CD14-positive monocyte (primary cell): Measurements from ENCODE around the gene CHN2. TPM values are rescaled to one million over a fixed set of nuclear protein-coding genes. Genes with fewer than 3 reads are reported as not detected.

ENCODE experiments used
- DNase-seq, 3 donors: peaks; one replicate each; pipeline ENCODE4 v3.0.0-alpha.2; 2011 to 2022
- H2AFZ ChIP-seq: 2 replicates; pipeline ENCODE4 v1.6.0; 2012; ENCODE audit warnings: mild to moderate bottlenecking, low read depth, low read length, inconsistent platforms; ENCODE audit not compliant: insufficient read depth, poor library complexity, severe bottlenecking
- H3K27ac ChIP-seq, 2 donors: 1 replicate in 1 of 2; 2 replicates in 1 of 2; pipeline ENCODE4 v1.5.1; 2012 to 2013; ENCODE audit warnings: low read length in 2 of 2, control low read depth in 1 of 2, inconsistent platforms in 1 of 2, low read depth in 1 of 2, mild to moderate bottlenecking in 1 of 2
- H3K27me3 ChIP-seq, 2 donors: one replicate each; pipeline versions ENCODE4 v1.6.0 to v1.6.1; 2011 to 2013; ENCODE audit warnings: low read length in 2 of 2; ENCODE audit not compliant: control insufficient read depth in 2 of 2, insufficient read depth in 2 of 2
- H3K36me3 ChIP-seq, 2 donors: replicated peaks in 1 of 2; 1 replicate in 1 of 2; 2 replicates in 1 of 2; pipeline versions ENCODE4 v1.5.1 to v1.6.1; 2012 to 2013; ENCODE audit warnings: low read length in 2 of 2, control low read depth in 1 of 2, inconsistent platforms in 1 of 2, mild to moderate bottlenecking in 1 of 2; ENCODE audit not compliant: insufficient read depth in 2 of 2, control insufficient read depth in 1 of 2
- H3K4me1 ChIP-seq, 2 donors: 1 replicate in 1 of 2; 2 replicates in 1 of 2; pipeline versions ENCODE4 v1.5.1 to v1.6.1; 2012 to 2013; ENCODE audit warnings: low read length in 2 of 2, control low read depth in 1 of 2, inconsistent platforms in 1 of 2, mild to moderate bottlenecking in 1 of 2, moderate library complexity in 1 of 2; ENCODE audit not compliant: insufficient read depth in 2 of 2, control insufficient read depth in 1 of 2
- H3K4me2 ChIP-seq: replicated peaks from 2 replicates; pipeline ENCODE3; 2012; ENCODE audit warnings: low read length, moderate library complexity, mild to moderate bottlenecking; ENCODE audit not compliant: poor library complexity, severe bottlenecking; ENCODE audit errors: extremely low read depth
- H3K4me3 ChIP-seq, 3 experiments: fragments of 200-600 bp in 1 of 3; sonication (generic) in 1 of 3; replicated peaks in 1 of 3; 1 replicate in 2 of 3; 2 replicates in 1 of 3; pipeline ENCODE4 v1.5.1; 2011 to 2013; ENCODE audit warnings: low read length in 3 of 3, mild to moderate bottlenecking in 3 of 3, control low read depth in 2 of 3, low read depth in 2 of 3, inconsistent platforms in 1 of 3, moderate library complexity in 1 of 3
- H3K79me2 ChIP-seq: 2 replicates; pipeline ENCODE4 v1.6.0; 2012; ENCODE audit warnings: mild to moderate bottlenecking, control low read depth, inconsistent platforms, low read length, moderate library complexity; ENCODE audit not compliant: insufficient read depth
- H3K9ac ChIP-seq: 2 replicates; pipeline ENCODE4 v1.6.0; 2017; ENCODE audit warnings: low read length, mild to moderate bottlenecking; ENCODE audit not compliant: insufficient read depth, poor library complexity, severe bottlenecking
- H3K9me3 ChIP-seq, 2 donors: replicated peaks in 1 of 2; 1 replicate in 1 of 2; 2 replicates in 1 of 2; pipeline versions ENCODE4 v1.5.1 to v1.6.1; 2012 to 2013; ENCODE audit warnings: low read length in 2 of 2, control low read depth in 1 of 2; ENCODE audit not compliant: control insufficient read depth in 1 of 2, insufficient read depth in 1 of 2
- H4K20me1 ChIP-seq: 2 replicates; pipeline ENCODE4 v1.6.0; 2012; ENCODE audit warnings: mild to moderate bottlenecking, low read length, control low read depth, moderate library complexity; ENCODE audit not compliant: insufficient read depth
- H3K27ac Mint-ChIP-seq, 7 donors: one replicate each; pipeline ENCODE4 v1.8.0; 2020; ENCODE audit warnings: mild to moderate bottlenecking in 7 of 7, mixed read lengths in 7 of 7, moderate library complexity in 6 of 7, inconsistent platforms in 2 of 7
- H3K27me3 Mint-ChIP-seq, 3 donors: one replicate each; pipeline ENCODE4 v1.8.0; 2021 to 2022; ENCODE audit warnings: low read depth in 3 of 3, mild to moderate bottlenecking in 3 of 3, mixed read lengths in 3 of 3, moderate library complexity in 3 of 3, inconsistent platforms in 1 of 3
- H3K36me3 Mint-ChIP-seq, 2 donors: one replicate each; pipeline ENCODE4 v1.8.0; 2020; ENCODE audit warnings: mixed read lengths in 2 of 2, inconsistent platforms in 1 of 2, mild to moderate bottlenecking in 1 of 2
- H3K4me1 Mint-ChIP-seq: one replicate; pipeline ENCODE4 v1.8.0; 2020; ENCODE audit warnings: mild to moderate bottlenecking, mixed read lengths
- H3K4me3 Mint-ChIP-seq, 2 donors: one replicate each; pipeline ENCODE4 v1.8.0; 2020; ENCODE audit warnings: mild to moderate bottlenecking in 2 of 2, mixed read lengths in 2 of 2, moderate library complexity in 1 of 2
- H3K9me3 Mint-ChIP-seq, 7 donors: one replicate each; pipeline ENCODE4 v1.8.0; 2020 to 2022; ENCODE audit warnings: mixed read lengths in 7 of 7, mild to moderate bottlenecking in 6 of 7, moderate library complexity in 6 of 7, inconsistent platforms in 2 of 7
- WGBS: methylation state at CpG from one replicate; pipeline ENCODE4 v1.1.5; 2013; ENCODE audit warnings: missing lambda C conversion rate; ENCODE audit not compliant: insufficient coverage; 5-methylcytosine and 5-hydroxymethylcytosine counted together
- intact Hi-C, 2 donors: fragments of 100-400 bp; cut with micrococcal nuclease; formaldehyde crosslinking; loops; one replicate each; pipeline versions ENCODE4 v1.15.0 to v1.15.1; 2023
- polyA plus RNA-seq, 3 donors: library from polyadenylated mRNA; depleted of rRNA in 1 of 3; unstranded in 2 of 3; stranded (reverse) in 1 of 3; fragments of 300-500 nt in 2 of 3; fragments of >200 nt in 1 of 3; fragmentation: Illumina TruSeq in 2 of 3; gene quantifications; 1 replicate in 2 of 3; 2 replicates in 1 of 3; pipeline ENCODE4 v1.2.3, GENCODE V29; 2012 to 2021
- TF ChIP-seq, protein P1 (sequence below): fragments of 200-600 bp; IDR thresholded peaks from one replicate; pipeline ENCODE4 v1.8.0; 2022; ENCODE audit warnings: antibody characterized with exemption, mild to moderate bottlenecking

The CHN2 gene
- polyA plus RNA-seq, 3 donors: 26.6 to 66.5 (median 44.8) TPM

DNA sequence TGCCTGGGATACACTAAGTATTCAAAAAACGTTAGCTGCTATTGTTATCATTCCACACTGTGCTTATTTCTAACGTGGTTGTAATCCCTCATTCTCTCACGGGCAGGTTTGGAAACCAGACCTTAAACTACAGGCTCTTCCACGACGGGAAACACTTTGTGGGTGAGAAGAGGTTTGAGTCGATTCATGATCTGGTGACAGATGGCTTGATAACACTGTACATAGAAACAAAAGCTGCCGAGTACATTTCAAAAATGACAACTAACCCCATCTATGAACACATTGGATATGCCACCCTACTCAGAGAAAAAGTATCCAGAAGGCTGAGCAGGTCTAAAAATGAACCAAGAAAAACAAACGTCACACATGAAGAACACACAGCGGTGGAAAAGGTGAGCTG, 205.9 kb downstream of the CHN2 start:
- Histone ChIP-seq H3K4me1 (no peaks in the 10 kb centered on the region), H4K20me1 (peaks cover 7% of the 10 kb centered on the region), H3K4me2 (no peak overlapping the region), H3K9ac (no peak overlapping the region), H3K36me3 (peaks cover 47 to 66% of the 10 kb centered on the region in 2 donors), H3K27ac (no peak overlapping the region), H3K79me2 (no peaks in the 10 kb centered on the region), H3K4me3 (no peak overlapping the region), H2AFZ (no peak overlapping the region), H3K27me3 (no peaks in the 10 kb centered on the region), H3K9me3 (no peaks in the 10 kb centered on the region)
- Mint-ChIP-seq H3K9me3 (no peaks in the 10 kb centered on the region), H3K36me3 (peaks cover 45 to 63% of the 10 kb centered on the region in 2 donors), H3K27ac (no peak overlapping the region), H3K4me1 (peaks cover 3% of the 10 kb centered on the region), H3K27me3 (peaks cover 0 to 2% (median 1%) of the 10 kb centered on the region in 3 donors), H3K4me3 (no peak overlapping the region)
- TF ChIP-seq, protein P1, sequence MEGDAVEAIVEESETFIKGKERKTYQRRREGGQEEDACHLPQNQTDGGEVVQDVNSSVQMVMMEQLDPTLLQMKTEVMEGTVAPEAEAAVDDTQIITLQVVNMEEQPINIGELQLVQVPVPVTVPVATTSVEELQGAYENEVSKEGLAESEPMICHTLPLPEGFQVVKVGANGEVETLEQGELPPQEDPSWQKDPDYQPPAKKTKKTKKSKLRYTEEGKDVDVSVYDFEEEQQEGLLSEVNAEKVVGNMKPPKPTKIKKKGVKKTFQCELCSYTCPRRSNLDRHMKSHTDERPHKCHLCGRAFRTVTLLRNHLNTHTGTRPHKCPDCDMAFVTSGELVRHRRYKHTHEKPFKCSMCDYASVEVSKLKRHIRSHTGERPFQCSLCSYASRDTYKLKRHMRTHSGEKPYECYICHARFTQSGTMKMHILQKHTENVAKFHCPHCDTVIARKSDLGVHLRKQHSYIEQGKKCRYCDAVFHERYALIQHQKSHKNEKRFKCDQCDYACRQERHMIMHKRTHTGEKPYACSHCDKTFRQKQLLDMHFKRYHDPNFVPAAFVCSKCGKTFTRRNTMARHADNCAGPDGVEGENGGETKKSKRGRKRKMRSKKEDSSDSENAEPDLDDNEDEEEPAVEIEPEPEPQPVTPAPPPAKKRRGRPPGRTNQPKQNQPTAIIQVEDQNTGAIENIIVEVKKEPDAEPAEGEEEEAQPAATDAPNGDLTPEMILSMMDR: no peak
- no peak for DNase-seq
- intact Hi-C loops: no loop called here
- WGBS: no CpG with 5 or more reads among the region's 9 CpGs

DNA sequence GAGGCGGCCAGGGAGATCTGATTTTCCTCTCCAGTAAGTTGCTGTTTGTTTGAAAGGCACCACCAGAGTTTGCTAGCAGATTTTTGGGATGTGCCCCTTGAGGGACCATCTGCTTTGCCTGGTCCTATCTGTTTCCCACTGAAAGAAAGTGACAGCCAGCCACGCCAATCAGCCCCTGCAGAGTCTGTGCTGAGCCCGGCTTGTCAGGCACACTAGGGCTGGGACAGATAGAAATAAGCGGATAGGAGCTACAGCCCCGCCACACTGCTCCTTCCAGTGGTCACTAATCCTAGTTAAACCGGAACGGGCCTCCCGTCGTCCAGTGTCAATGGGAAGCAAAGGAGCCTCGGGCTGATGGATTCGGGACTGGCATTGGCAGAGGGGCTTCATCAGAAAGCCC, 207.2 kb downstream of the CHN2 start:
- Histone ChIP-seq H3K27me3 (no peaks in the 10 kb centered on the region), H3K36me3 (peaks cover 48 to 72% of the 10 kb centered on the region in 2 donors), H3K9me3 (no peaks in the 10 kb centered on the region), H3K4me1 (no peaks in the 10 kb centered on the region), H3K4me2 (no peak overlapping the region), H4K20me1 (peaks cover 3% of the 10 kb centered on the region), H3K9ac (no peak overlapping the region), H3K4me3 (no peak overlapping the region), H2AFZ (no peak overlapping the region), H3K79me2 (no peaks in the 10 kb centered on the region), H3K27ac (no peak overlapping the region)
- 98% methylated on average over 11 of the region's 11 CpGs for WGBS
- intact Hi-C loops: no loop called here
- no peak overlapping the region for H3K4me3 Mint-ChIP-seq
- peaks cover 0 to 2% (median 1%) of the 10 kb centered on the region in 3 donors for H3K27me3 Mint-ChIP-seq
- TF ChIP-seq, protein P1: no peak
- peaks cover 3% of the 10 kb centered on the region for H3K4me1 Mint-ChIP-seq
- no peak for DNase-seq
- peak overlapping the region in 1 of 7 donors; percentile 55 for H3K27ac Mint-ChIP-seq
- peaks cover 54 to 68% of the 10 kb centered on the region in 2 donors for H3K36me3 Mint-ChIP-seq
- H3K9me3 Mint-ChIP-seq: no peaks in the 10 kb centered on the region
